Kidney epithelial cell (primary cell): ENCODE results near the gene PRKCD. TPM values are rescaled to one million over a fixed set of nuclear protein-coding genes. Genes with fewer than 3 reads are reported as not detected.

ENCODE experiments used
- DNase-seq: peaks from one replicate; pipeline ENCODE4 v3.0.0-alpha.2; 2010; ENCODE audit warnings: low read depth
- H3K27me3 ChIP-seq: 2 replicates; pipeline ENCODE4 v1.6.0; 2011; ENCODE audit warnings: low read length; ENCODE audit not compliant: control insufficient read depth, insufficient read depth
- H3K36me3 ChIP-seq: 2 replicates; pipeline ENCODE4 v1.5.1; 2011; ENCODE audit warnings: low read length; ENCODE audit not compliant: control insufficient read depth, insufficient read depth
- H3K4me3 ChIP-seq: 2 replicates; pipeline ENCODE4 v1.5.1; 2011; ENCODE audit warnings: low read depth, mild to moderate bottlenecking, control low read depth, low read length
- total RNA-seq: library from RNA; depleted of rRNA; stranded (reverse); fragments of >200 nt; gene quantifications from 2 replicates; pipeline ENCODE4 v1.2.3, GENCODE V29; 2015
- TF ChIP-seq, protein P1 (sequence below): IDR thresholded peaks from 2 replicates; pipeline ENCODE4 v1.5.1; 2011; ENCODE audit warnings: mild to moderate bottlenecking, moderate library complexity, low read length, control low read depth, inconsistent platforms; ENCODE audit not compliant: insufficient read depth, poor library complexity, severe bottlenecking

PRKCD gene
- total RNA-seq, 1 donor from 2014 or later = 6.9 TPM

DNA sequence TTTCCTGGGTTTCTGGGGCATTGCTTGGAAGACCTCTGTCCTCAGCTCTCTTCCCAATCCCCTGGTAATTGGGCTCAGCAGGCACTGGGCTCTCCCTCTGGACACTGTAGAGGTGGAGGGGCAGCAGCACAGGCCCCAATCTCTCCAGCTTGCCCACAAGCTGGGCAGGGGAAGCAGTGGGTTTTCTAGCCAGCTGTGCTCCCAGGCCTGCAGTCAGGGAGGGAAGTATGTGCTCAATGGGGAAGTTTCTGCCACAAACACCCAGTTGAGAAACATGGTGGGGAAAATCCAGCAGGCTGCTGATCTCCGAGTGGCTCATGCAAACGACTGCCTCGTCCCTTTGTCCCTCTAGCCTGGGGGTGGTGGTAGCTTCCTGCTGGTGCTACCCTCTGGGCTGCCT, 18.0 kb upstream of the PRKCD start:
- H3K36me3 ChIP-seq = no peaks in the 10 kb centered on the region
- DNase-seq = no peak
- TF ChIP-seq, protein P1, sequence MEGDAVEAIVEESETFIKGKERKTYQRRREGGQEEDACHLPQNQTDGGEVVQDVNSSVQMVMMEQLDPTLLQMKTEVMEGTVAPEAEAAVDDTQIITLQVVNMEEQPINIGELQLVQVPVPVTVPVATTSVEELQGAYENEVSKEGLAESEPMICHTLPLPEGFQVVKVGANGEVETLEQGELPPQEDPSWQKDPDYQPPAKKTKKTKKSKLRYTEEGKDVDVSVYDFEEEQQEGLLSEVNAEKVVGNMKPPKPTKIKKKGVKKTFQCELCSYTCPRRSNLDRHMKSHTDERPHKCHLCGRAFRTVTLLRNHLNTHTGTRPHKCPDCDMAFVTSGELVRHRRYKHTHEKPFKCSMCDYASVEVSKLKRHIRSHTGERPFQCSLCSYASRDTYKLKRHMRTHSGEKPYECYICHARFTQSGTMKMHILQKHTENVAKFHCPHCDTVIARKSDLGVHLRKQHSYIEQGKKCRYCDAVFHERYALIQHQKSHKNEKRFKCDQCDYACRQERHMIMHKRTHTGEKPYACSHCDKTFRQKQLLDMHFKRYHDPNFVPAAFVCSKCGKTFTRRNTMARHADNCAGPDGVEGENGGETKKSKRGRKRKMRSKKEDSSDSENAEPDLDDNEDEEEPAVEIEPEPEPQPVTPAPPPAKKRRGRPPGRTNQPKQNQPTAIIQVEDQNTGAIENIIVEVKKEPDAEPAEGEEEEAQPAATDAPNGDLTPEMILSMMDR = no peak
- no peak overlapping the region for H3K4me3 ChIP-seq
- no peaks in the 10 kb centered on the region for H3K27me3 ChIP-seq

DNA sequence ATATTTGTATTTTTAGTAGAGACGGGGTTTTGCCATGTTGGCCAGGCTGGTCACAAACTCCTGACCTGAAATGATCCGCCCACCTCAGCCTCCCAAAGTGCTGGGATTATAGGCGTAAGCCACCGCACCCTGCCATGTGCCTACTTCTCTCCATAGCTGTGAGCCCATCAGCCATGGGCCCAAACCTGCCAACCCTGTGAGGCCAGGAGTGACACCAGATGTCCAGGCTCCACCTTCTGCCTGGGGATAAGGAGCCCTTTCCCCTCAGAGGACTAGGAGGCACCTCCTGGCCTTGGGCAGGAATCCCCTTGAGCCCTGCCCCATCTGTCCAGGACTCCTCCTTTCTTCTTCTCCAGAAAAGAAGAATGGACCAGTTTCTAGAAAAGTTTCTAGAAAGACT, 16.6 kb upstream of the PRKCD start:
- H3K36me3 ChIP-seq = no peaks in the 10 kb centered on the region
- no peak overlapping the region for H3K4me3 ChIP-seq
- no peak for DNase-seq
- H3K27me3 ChIP-seq = no peaks in the 10 kb centered on the region
- TF ChIP-seq, protein P1 = no peak

DNA sequence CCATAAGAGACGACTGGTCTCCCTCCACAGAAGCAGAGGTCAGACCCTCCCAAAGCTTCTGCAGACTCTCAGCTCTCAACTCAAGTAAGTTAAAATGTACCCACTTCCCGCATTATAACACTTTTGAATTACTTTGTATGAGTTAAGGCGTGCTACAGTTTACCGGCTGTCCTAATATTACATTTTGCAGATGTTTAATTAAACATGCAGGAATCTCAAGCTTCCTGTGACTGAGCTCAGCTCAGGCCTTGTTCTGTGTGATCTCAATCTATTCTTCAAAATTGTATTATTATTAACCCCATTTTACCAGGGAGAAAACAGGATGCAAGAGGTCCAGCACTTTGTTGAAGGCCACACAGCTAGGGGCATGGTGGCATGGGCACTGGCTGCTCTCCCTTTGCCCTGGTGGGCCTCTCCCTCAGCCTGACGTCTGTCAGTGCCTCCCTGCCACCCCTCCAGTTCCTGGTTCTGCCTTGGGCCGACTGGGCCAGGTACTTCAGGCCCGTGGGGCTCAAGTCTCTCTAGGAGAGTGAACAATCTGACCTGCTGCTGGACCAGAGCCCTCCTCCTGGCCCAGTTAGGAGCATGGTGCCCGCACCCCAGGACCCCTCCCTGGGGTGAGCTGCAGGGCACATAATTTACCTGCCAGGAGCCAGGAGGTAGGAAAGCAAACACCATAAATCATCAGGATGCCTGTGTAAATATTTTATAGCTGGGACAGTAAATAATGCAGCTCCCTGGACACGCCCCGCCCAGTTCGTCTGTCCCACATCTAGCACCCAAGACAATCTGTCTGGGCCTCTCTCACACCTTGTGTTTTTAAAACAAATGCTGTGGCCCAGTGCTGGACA, 15.9 kb upstream of the PRKCD start:
- Histone ChIP-seq H3K4me3 (no peak overlapping the region), H3K36me3 (no peaks in the 10 kb centered on the region), H3K27me3 (no peaks in the 10 kb centered on the region)
- no peak for DNase-seq
- TF ChIP-seq, protein P1 = no peak

DNA sequence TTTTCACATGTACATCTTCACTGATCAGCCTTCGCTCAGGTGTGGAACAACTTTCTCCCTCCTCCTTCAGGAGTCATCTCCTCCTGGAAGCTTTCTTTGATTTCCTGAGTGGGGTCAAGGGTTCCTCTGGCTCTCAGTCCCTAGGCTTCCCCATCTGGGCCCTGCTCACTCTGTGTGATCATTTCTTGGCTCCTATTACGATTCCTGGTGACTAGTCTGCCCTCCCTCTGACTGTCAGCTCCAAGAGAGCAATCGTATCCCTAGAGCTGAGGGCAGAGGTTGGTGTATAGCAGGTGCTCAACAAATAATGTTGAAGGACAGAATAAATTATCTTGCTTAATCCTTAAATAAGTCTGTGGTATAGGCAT, 15.3 kb upstream of the PRKCD start:
- TF ChIP-seq, protein P1 = no peak
- no peaks in the 10 kb centered on the region for H3K27me3 ChIP-seq
- H3K36me3 ChIP-seq = no peaks in the 10 kb centered on the region
- no peak overlapping the region for H3K4me3 ChIP-seq
- no peak for DNase-seq

DNA sequence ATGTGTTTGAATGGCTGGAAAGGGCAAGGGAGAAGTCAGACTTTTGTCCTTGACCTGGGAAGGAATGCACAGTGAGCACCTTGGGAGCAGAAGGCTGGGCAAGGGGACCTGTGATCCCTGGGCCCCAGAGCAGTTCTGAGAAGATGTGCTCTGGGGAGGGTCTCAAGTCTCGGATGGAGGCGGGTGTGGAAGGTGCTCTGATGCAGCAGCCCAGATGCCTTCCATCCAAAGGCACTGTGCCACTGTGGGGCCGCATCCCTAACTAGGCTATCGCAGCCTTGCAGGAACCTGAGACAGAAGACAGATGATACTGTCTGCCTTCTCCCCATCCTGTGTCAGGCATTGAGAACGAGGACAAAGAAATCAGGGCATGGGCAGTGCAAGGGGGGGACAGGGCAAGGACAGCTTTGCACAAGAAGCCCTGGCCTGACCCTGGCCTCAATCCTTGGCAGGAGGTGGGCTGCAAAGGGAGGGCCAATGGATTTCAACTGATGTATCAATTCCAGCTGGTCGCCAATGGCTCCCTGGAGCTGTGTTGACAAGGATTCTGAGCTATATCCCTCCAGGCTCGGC, 14.6 kb upstream of the PRKCD start:
- TF ChIP-seq, protein P1 = no peak
- no peaks in the 10 kb centered on the region for H3K27me3 ChIP-seq

More for the DNA sequence above, 14.6 kb upstream of the PRKCD start:
- Histone ChIP-seq H3K36me3 (no peaks in the 10 kb centered on the region), H3K4me3 (no peak overlapping the region)
- no peak for DNase-seq
